PFSK-1 (cell line): ENCODE results near the gene SLC15A5.

Experiments used
- REST ChIP-seq, 2 experiments: IDR thresholded peaks; 2 replicates each; pipeline versions ENCODE4 v1.6.1 to v1.8.0; 2011 to 2012; ENCODE audit warnings: low read depth in 2 of 2, low read length in 2 of 2, control low read depth in 1 of 2, inconsistent platforms in 1 of 2, mild to moderate bottlenecking in 1 of 2, moderate library complexity in 1 of 2; ENCODE audit not compliant: insufficient read depth in 1 of 2
- TAF1 ChIP-seq: IDR thresholded peaks from 2 replicates; pipeline ENCODE4 v1.6.1; 2012; ENCODE audit warnings: low read length, control low read depth, borderline replicate concordance; ENCODE audit not compliant: insufficient read depth

- TF ChIP-seq TAF1 (no peak), REST (IDR thresholded peaks at IDR 0.05; ENCODE audit: insufficient read depth in 1 of 2, low read depth in 2 of 2, low read length in 2 of 2) (no peak)
Observed at GRCh38 chr12:16277585-16277984, at the start of gene SLC15A5.
